IPS-NIHi11 (cell line): ENCODE measurements around the gene ZDHHC6.
A peak's percentile ranks its signal among the peaks of the same experiment; 100 is the strongest.
"Not testable (repeated sequence)": the region's sequence is repeated elsewhere in the genome, so short reads cannot be mapped to it uniquely, and the experiment has no call there.

Experiments
- DNase-seq: peaks from one replicate; pipeline ENCODE4 v3.0.0; 2012; ENCODE audit warnings: mixed read lengths, low spot score

The ZDHHC6 gene, protein sequence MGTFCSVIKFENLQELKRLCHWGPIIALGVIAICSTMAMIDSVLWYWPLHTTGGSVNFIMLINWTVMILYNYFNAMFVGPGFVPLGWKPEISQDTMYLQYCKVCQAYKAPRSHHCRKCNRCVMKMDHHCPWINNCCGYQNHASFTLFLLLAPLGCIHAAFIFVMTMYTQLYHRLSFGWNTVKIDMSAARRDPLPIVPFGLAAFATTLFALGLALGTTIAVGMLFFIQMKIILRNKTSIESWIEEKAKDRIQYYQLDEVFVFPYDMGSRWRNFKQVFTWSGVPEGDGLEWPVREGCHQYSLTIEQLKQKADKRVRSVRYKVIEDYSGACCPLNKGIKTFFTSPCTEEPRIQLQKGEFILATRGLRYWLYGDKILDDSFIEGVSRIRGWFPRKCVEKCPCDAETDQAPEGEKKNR

DNA sequence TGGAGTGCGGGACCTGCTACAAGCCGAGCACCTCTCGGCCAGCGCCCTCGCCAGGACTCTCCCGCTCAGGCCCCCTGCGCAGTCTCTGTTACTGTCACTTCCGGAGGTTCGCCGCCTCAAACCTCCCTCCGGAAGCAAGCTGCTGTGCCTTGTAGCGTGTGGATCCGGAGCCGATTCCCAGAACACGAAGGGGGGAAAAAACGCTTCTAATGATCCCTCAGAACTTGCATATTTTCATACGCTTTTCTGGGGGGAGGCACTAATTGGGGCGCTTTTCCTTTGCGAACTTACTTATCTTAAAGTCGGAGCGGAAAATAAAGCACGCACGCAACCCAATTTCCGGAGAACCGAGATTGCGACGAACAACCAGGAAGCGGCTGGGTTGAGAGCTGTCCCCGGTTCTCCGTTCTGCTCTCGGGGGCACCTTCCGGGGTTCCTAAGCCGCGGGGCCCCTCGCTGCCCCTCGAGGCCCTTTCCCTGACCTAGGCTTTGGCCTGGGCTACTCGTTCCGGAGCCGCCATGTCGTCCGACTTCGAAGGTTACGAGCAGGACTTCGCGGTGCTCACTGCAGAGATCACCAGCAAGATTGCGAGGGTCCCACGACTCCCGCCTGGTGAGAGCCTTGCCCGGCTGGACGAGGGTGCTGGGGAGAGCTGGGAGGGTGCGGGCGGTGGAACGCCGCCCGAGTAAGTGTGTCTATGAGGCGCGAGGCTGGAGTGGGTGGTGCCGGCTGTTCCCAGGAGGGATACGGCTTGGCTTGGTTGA lies at the start of gene ZDHHC6, which contains the start of gene VTI1A:
Gene ZDHHC6, minus strand, starts transcription at position 60 of the 765 bp plus-strand sequence. CDS start 1,478 bp downstream, outside the sequence.
Gene VTI1A, plus strand, starts transcription at position 361 of the 765 bp plus-strand sequence. Its CDS starts 159 bp downstream, at position 520.
- DNase-seq = peak; percentile 85

DNA sequence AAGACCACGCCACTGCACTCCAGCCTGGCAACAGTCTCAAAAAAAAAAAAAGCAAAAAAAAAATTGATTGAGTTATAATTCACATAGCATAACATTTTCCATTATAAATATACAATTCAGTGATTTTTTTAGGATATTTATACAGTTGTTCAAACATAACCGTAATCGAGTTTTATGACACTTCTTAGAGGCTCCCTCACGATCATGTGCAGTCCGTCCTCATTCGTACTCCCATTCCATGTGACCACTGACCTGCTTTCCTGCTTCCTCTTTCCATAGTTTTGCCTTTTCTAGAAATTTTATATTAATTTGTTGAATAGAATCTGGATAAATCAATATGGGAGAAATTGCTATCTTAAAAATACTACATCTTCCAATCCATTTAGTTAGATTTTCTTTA lies 46.0 kb upstream of the ZDHHC6 start:
- DNase-seq = no peak

DNA sequence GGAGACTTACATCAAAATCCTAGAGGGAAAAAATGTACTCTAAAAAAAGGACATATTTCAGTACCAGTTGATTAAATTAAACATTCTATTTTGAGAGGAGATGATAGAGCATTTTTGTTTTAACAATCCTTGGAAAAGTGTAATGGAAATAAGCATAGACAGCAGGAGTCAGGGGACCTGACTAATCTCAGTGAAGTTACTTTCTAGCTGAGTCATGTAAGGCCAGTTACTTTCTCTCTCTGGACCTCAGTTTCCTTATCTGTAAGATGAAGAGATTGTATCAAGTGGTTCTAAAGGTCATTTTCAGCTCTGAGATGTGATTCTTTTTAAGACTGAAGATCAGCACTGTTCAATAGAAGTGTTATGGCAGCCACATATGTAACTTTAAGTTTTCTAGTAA lies 44.4 kb upstream of the ZDHHC6 start:
- no peak for DNase-seq

DNA sequence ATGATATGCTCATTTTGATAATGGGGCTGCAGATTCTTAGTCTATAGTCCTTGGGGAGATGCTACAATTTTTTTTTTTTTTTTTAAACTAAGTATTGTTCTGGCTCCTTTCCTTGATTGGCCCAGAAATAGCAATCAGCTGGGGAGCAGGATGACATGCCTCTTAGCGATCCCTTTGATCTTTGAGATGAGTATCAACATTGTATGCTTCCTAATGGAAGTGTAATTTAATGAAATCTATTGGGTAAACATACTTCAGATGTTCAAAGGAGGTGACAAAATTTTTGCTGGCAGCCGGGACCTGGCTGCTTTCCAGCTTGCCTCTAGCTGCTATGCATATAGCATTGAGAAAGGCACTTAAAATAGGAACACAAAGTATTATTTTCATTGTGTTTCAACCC lies 43.8 kb upstream of the ZDHHC6 start:
- no peak for DNase-seq

DNA sequence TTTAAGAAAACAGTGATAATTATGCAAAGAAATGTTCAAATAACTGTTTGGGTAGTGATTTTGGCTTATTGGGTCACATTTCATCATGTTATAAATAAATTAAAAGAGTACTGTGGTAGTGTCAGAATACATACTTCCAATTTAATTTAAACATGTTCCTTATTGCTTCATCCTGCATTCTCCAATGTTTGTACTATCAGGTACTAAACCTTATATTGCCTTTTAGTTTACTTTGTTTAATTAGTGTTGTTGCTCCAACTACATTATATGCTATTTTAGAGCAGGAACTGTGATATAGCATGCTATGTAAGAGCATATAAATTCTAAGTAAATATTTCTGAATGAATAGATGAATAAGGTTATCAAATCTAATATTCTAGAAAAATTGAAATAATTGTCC lies 41.2 kb upstream of the ZDHHC6 start:
- no peak for DNase-seq

DNA sequence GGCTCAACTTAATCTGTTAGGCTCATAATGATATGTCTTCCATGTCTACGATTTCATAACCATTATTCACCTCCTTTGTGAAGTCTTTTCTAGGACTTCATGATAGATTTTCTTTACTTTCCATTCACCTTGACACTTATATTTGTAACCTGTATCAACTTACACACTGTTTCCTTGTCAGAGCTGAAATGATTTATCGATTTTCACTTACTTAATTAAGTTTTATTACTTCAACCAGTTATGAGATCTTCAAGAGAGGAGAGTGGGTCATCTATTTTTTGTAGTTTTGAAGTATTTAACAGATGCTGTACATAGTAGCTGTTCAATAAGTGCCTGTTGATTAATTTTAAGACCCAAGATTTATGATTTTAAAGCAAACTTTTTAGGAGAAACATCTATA lies 37.7 kb upstream of the ZDHHC6 start:
- no peak for DNase-seq

DNA sequence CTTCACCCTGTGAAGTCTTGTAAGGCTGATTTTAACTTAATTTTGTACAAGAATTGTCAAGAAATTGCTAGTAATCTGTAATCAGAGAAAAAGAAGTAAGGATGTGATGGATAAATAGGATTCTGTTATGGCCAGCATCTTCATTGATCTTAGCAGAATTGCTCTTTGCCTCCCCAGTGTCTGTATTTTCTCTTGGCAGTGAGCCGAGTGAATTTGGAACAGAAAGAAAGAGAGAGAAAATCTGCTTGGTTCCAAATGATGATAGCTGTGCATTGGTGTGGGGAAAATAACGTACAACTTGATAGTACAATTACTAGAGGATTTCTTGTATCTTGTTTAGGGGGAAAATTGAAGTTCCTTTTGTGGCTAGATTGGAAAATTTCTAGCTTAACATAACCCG lies 34.9 kb upstream of the ZDHHC6 start:
- DNase-seq = no peak

DNA sequence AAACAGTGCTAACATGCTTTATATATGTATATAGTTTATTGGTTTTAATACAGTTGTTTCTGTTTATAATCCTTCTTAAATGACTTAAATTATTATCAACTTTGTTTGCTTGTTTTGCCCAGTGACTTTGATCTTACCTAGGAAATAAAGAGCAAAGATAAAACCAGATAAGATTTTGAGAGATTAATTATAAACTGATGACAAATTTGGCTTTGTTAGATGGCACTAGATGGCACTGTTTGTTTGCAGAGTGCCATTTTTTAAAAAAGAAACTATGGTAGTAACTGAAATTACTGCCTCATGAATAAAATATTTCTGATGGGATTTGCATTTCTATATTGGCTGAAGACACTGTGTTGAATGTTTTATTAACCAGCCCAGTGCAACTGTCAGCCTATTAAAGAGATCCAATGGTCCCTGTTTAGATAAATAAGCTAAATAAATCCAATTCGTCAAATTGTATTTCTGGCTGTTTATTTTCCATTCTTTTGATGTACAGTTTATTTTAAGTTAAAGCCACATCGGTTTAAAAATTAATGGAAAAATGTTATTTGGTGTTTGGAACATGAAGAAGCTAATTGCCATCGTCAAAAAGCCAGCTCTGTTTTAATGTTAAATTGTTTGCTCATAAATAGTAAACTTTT lies 29.0 kb upstream of the ZDHHC6 start:
- no peak for DNase-seq

DNA sequence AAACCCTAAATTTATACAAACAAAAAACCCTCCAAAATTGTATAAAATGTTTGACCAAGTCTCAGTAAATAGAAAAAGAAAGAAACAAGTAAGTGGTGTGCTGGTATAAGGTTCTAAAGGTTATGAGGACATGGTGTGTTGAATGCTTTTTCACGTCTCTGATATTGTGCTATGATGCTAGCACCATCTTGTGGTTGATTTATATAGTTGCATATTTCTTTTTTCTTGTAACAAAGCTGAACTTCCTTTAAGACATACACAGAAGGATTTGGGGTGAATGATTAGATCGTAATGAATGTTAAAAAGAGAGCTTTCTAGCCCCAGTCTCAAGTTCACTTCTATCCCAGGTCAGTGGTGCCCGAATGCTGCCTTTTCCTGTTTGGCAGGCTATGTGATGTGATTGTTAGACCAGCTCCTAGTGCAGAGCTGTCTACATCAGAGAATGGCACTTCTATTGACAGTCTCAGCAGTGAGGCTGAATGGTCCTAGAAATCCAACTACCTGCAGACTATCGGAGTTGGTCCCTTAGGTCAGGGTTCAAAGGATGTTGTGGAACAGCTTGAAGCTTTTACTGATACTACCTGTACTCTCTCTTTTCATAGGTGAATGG lies 25.3 kb upstream of the ZDHHC6 start:
- peak; percentile 57 for DNase-seq

DNA sequence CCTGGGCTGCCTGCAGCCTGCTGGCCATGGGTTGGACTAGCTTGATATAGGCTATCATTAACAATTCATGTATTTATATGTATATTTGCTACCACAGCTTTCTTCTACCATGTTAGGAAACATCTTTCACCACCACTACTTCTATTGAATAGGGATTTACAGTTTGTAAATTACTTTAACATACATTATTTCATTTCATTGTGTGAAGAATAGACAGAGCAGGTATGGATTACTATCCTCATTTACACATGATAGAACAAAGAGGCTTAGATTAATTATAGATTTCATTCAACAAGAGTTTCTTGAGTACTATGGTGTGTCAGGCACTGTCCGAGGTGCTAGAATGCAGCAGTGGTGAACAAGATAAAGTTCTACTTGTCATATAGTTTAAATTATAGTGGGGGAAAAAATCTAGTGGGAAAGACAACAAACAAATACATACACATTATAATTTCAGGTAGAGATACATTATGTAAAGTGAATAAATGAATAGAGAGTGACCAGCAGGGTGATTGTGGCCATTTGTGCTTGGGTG lies 20.9 kb upstream of the ZDHHC6 start:
- DNase-seq = no peak

DNA sequence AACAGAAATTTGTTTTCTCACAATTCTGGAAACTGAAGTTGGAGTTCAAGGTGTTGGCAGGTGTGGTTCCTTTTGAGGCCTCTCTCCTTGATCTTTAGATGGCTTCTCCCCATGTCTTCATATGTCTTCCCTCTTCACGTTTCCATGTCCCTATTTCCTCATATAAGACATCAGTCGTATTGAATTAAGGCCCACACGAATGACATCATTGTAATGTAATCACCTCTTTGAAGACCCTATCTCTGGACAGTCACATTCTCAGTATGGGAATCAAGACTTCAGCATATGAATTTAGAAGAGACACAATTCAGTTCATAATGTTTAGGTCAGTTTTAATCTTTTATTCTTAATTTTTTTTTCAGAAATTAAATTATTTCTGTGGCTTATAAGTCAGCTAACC lies 20.1 kb upstream of the ZDHHC6 start:
- DNase-seq = no peak

DNA sequence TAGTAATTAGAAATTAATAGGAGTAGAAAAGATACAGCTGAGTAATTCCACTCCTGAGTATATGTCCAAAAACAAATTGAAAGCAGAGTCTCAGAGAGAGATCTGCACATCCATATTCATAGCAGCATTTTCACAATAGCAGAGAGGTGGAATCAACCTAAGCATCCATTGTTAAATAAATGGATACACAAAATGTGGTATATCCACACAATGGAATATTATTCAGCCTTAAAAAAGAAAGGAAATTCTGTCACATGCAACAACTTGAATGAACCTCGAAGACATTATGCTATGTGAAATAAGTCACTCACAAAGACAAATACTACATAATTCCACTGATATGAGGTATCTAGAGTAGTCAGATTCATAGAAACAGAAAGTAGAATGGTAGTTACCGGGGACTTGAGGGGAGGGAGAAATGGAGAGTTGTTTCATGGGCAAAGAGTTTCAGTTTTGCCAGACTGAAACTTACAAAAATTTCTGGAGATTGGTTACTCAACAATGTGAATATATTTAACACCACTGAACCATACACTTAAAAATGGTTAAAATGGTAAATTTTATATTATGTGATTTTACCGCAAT lies 18.7 kb upstream of the ZDHHC6 start:
- no peak for DNase-seq

DNA sequence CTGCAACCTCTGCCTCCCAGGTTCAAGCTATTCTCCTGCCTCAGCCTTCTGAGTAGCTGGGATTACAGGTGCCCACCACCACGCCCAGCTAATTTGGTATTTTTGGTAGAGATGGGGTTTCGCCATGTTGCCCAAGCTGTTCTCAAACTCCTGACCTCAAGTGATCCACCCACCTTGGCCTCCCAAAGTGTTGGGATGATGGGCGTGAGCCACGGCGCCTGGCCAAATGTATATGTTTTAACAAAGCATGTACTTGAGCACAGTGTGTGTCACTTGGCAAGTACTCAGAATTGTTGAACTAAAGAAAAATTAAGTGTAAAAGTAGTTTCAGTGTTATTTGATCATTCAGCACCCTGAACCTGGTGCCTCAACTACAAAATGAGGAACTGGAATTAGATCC lies 17.4 kb upstream of the ZDHHC6 start:
- DNase-seq = not testable (repeated sequence)

DNA sequence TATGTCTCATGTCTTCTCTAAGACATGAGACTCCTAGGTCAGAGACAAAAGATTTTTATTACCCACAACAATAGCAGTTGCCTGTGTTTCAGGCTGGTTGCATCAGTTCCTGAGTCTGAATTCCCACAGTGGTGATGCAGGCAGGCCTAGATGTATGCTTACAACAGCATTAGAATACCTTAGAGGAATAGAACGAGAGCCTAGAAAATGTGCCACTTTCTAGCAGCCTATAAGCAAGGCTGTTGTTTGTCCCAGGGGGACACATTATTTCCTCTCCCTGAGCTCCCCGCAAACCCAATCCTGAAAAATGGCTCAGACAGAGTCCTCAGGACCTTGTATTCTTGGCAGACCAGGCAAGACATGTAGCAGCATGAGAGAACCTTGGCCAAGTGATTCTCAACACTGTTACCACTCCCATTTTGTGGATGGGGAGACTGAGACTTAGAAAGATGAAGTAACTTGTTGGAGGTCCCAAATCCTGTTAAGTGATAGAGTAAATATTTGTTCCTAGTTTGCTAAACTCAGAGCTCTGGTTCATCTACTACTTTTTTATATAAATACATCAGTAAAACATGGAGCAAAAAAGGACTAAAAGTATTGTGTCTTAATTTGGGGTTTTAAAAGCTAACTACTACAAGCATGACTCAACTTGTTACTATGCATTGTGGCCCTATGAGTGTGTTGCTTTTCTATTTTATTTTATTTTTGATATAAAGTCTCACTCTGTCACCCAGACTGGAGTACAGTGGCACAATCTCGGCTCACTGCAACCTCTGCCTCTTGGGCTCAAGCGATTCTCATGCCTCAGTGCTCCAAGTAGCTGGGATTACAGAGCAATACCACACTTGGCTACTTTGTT lies 14.5 kb upstream of the ZDHHC6 start:
- DNase-seq = no peak

DNA sequence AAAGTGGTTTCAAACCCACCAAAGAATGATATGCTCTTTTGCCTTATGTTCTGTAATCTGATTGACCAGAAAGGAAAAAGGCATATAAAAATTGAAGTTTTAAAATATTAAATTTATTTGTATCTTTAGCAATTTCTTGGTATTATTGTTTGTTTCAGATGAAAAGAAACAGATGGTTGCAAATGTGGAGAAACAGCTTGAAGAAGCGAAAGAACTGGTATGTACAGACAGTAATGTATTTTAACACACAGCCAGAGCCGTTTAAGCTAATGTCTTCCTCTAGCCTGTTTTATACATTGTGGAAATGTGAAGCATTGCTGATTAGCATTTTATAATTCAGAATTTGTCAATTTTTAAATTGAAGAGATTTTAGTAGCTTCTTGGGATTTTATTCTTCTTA lies 13.7 kb upstream of the ZDHHC6 start:
- no peak for DNase-seq

DNA sequence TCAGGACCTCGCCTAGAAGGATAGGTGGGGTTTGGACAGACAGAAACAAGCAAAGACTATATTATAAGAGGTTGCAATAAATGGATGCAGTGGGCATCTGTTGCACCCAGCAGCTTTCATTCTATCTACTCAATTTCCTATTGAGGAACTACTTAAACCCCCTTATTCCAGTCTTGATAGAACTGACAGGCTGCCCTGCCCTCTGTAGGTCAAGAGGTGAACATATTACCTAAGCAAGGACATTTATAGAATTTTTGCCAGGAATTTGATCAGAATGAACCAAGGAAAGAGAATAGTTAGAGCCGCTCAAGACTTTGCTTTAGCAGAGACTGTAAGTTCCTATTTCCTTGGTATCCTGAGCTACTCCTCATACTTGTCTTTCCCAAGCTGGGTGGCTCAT lies 9.8 kb upstream of the ZDHHC6 start:
- DNase-seq = no peak

DNA sequence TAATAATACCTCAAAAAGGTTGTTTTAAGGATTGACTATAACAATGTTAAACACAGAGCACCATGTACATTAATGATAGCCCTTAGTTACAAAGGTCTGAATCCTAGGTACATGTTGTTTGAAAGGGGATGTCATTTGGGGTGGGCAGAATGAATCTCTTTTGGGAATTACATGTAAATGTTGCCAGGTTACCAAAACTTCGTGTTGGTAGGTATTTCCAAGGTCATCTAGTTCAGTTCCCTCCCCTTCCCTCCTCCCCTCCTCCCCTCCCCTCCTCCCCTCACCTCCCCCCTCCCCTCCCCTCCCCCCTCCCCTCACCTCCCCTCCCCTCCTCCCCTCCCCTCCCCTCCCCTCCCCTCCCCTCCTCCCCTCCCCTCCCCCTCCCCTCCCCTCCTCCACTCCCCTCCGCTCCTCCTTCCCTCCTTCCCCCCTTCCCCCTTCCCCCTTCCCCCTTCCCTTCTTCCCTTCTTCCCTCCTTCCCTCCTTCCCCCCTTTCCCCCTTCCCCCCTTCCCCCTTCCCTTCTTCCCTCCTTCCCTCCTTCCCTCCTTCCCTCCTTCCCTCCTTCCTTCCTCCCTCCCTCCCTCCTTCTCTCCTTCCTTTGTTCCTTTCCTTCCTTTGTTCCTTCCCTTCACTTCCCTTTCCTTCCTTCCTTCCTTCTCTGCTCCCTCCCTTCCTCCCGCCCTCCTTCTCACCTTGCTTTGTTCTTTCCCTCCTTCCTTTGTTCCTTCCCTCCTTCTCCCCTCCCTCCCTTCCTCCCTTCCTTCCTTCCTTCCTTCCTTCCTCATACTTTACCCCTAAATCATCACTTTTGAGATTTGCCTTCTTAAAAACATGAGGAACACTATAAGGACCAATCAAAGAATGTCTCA lies 8.4 kb upstream of the ZDHHC6 start:
- DNase-seq = no peak

DNA sequence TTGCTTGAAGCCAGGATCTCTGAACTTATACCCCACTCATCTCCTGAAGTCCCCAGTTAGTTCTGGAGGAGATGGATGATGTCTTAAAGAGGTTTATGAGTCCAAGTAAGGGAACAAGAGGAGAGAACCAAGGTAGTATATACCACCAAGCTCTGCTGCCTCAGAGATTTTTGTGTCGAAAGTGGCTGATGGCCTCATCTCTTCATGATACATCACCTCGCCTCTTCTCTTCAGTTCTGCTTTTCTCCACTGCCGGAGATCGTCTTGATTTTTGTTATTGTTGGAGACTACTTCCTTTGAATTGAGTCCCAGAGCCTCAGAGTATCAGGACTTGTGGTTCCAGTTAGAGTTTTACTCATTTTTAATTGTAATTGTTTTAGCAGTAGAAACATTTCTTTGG lies 2.2 kb upstream of the ZDHHC6 start:
- DNase-seq = no peak

DNA sequence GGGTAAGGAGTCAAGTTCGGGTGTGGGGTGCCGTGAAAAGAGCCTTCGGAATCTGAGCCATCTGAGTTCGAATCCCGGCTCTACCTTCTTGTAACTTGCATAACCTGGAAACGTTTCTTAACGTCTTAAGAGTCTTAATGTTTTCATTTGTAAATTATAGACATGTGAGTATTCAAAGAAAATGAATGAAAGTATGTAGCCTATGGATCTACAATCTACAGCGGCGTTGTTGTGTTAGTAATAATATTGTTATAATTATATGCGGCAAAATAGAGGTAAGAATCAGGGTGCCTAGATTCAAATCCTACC lies 860 bp upstream of the ZDHHC6 start:
- DNase-seq = no peak
